ENCODE results near the gene PNMT.

PNMT gene

GRCh38 chr17:39719563-39720355 lies 51.5 kb downstream of the PNMT start:
- no peak overlapping the region for H3K4me3 ChIP-seq
- H3K27ac ChIP-seq = peak overlapping the region in 1 of 21 experiments; percentile 4
